Cardiac fibroblast (primary cell): ENCODE data around the gene OPCML.
A peak's percentile ranks its signal among the peaks of the same experiment; 100 is the strongest.

Experiments
- DNase-seq, 2 donors: peaks; one replicate each; pipeline versions ENCODE4 v3.0.0 to v3.0.0-alpha.2; 2010; ENCODE audit warnings: low read depth in 2 of 2
- H3K4me3 ChIP-seq, 2 donors: replicated peaks in 1 of 2; 1 replicate in 1 of 2; 2 replicates in 1 of 2; pipeline ENCODE4 v1.5.1; 2011; ENCODE audit warnings: low read depth in 2 of 2, low read length in 2 of 2, mild to moderate bottlenecking in 2 of 2, moderate library complexity in 1 of 2
- CTCF ChIP-seq: IDR thresholded peaks from one replicate; pipeline ENCODE4 v1.5.1; 2011; ENCODE audit warnings: low read depth, mild to moderate bottlenecking, low read length, inconsistent platforms

Gene OPCML

GRCh38 chr11:132638423-132638822 lies 893.9 kb downstream of the OPCML start:
- no peak for TF ChIP-seq CTCF
- no peak overlapping the region for H3K4me3 ChIP-seq
- no peak for DNase-seq

- TF ChIP-seq CTCF, result no peak
Measured at GRCh38 chr11:132636523-132636922, 895.8 kb downstream of the OPCML start.

GRCh38 chr11:132632641-132633124 lies 899.6 kb downstream of the OPCML start:
- peak; percentile 93 to 99 for DNase-seq
- H3K4me3 ChIP-seq, result no peak overlapping the region
- TF ChIP-seq CTCF, result no peak

More at GRCh38 chr11:132636523-132636922, 895.8 kb downstream of the OPCML start:
- no peak overlapping the region for H3K4me3 ChIP-seq
- DNase-seq, result no peak

- H3K4me3 ChIP-seq, result no peak overlapping the region
- TF ChIP-seq CTCF, result no peak
- peak in 1 of 2 donors; percentile 27 for DNase-seq
Measured at GRCh38 chr11:132631989-132632388, 900.3 kb downstream of the OPCML start.

- no peak for DNase-seq
- TF ChIP-seq CTCF, result no peak
- H3K4me3 ChIP-seq, result no peak overlapping the region
Measured at GRCh38 chr11:132627981-132628380, 904.3 kb downstream of the OPCML start.

GRCh38 chr11:132626446-132626845 lies 905.9 kb downstream of the OPCML start:
- no peak for TF ChIP-seq CTCF
- H3K4me3 ChIP-seq, result no peak overlapping the region
- no peak for DNase-seq

- DNase-seq, result no peak
- H3K4me3 ChIP-seq, result no peak overlapping the region
- no peak for TF ChIP-seq CTCF
Measured at GRCh38 chr11:132623511-132623910, 908.8 kb downstream of the OPCML start.
